NCI-H2227 (cell line): ENCODE measurements around the gene ZSWIM5.

ENCODE experiments used
- DNase-seq: peaks from one replicate; lab custom pipeline; 2025; ENCODE audit not compliant: unreplicated experiment; lab: John Stamatoyannopoulos, UW

ZSWIM5 gene

DNA sequence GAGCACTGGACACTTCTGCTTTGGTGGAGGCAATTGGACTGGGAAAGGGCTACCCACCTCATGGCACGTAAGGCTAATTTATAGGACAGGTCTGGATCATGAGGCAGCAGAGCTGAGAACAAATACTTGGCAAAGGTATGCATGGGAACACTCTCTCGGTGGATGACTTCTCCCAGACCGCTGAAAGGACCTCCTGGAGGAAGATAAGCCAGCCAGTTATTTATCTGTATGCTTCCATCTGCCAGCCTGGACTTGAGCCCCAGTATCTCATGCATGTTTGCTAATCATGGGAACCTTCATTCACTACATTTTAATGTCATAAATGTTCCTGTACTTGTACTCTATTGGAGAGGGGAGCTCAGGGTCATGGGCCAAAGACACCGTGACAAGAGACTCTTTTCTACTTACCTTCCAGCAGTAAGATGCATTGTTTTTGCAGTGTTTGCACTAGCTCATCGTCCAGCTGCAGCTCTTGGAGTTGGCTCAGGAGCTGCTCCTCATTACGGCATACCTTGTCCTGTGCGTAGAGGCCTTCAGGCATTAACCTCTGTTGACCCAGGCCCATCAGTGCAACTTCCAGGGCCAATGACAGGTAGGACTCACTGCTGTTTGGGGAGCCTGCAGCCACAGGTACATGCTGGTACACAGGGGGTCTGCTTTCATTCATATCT, 170.6 kb downstream of the ZSWIM5 start:
- no peak for DNase-seq

DNA sequence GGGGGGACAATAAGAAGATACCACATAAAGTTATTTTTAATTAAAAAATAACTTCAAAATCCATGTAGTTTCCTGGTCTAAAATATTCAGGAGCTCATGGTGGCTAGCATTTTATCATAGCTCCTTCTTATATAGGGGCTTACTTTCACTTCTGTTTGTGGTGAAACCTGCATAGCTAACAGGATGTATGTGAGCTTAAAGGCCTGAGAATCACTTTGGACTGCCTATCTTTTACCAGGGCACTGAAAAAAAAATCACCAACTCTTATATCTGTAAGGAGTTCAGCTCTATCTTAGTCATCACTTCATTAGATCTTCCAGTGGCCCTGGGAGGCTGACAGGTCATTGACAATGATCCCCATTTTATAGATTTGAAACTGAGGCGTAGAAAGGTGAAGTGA, 173.0 kb downstream of the ZSWIM5 start:
- DNase-seq, result no peak

DNA sequence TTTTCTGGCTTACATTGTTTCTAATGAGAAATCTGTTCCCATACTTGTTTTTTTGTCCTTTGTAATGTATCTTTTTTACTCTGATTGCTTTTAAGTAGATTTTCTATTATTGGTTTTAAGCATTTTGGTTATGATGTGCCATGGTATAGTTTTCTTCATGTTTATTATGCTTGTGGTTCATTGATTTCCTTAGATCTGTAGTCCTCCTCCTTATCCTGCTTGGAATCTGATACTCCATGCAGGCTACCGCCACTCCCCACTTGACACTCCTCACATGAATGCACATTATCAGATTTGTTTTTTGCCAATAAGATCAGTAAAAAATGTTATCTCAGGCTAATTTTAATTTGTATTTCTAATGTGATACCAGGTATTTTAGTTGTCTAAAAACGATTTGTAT, 173.6 kb downstream of the ZSWIM5 start:
- no peak for DNase-seq

DNA sequence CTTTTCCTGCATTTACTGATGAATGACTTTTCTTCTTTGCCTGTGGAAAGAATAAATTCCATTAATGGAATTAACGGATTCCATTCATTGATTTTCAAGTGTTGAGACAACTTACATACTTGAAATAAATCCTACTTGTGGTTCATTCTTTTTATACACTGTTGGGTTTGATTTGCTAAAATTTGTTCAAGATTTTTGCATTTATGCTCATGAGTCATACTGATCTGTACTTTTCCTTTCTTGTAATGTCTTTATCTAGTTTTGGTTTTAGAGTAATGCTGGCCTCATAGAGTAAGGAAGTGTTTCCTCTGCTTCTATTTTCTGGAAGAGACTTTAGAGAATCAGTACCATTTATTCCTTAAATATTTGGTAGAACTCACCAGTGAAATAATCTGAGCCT, 180.0 kb downstream of the ZSWIM5 start:
- DNase-seq, result no peak

DNA sequence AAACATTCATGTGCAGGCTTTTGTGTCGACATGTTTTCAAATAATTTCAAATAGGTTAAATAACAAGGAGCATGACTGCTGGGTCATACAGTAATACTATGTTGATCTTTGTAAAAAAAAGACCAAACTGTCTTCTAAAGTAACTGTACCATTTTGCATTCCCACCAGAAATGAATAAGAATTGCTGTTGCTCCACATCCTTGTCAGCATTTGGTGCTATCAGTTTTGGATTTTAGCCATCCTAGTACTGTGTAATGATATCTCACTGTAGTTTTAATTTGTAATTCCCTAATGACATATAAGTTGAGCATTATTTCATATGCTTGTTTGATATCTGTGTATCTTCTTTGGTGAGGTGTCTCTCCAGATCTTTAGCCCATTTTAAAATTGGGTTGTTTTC, 182.7 kb downstream of the ZSWIM5 start:
- DNase-seq, result no peak

DNA sequence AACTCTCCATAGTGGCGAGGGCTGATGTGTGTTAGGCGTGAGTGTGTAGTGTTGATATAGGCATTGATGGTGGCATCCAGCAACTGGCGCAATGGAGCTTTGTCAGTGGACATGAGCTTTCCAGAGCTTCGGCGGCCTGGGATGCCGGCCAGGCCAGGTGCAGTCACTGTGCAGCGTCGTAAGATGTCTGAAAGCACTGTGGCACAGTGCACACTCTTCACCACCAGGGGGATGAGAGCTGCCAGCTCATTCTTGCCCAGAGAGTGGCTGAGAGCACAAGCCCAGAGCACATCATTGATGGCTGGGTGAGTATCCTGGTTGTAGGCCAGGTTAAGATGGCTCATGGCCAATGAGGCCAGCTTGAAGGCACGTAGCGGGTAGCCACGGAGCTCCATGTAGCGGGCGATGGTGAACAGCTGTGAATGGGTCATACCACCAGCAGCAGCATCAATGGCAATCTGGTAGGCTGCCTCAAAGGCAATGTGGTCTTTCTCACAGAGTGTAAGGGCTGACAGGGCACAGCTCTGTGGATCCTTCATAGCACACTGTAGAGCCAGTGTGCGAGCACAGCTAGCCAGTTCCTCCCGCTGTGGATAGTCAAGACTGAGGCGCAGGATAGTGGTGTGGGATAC, 187.7 kb downstream of the ZSWIM5 start:
- DNase-seq, result peak; percentile 83

DNA sequence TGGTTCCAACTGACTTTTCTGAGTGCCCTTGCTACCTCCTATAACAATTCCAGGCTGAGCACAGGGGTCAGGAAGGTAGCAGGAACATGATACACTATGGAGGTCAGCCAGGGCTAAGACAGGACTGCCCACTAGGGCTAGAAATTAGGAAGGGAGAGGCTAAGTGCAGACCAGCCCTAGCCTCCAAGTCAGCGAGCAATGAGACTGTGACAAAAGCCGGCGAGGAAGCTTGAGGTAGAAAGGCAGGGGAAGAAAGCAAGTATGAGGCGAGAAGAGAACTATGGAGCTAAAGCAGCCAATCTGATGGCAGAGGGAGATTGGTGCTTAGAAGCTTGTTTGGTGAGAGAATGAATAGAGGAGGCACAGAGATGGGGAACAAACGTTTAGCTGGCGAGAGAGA, 189.6 kb downstream of the ZSWIM5 start:
- no peak for DNase-seq

DNA sequence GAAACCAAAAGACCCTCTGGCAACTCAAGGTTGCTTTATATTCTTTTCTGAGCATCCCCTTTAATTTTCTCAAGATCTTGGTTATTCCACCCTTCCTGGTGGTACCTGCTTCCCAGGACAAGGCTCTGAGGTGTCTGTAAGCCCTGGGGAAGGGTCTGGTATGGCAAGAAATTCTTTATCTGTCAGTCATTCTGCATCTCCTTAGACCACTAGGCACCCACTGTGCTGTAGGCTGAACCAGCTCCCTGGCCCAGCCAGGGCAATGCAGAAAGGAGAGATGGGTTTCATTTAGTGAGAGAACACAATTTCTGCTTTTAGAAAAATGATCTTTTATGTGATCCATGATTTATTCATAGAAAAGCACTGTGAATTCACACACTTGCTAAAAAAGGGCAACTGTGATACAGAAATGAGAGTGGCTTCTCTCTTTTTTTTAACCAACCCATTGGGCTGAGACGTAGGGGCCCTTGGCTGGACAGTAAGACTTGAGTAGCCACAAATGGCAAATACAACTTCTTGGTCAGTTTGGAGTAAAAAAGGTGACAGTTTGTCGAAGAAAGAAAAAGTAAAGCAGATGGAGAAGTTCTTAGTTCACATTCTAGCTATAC, 190.2 kb downstream of the ZSWIM5 start:
- no peak for DNase-seq

DNA sequence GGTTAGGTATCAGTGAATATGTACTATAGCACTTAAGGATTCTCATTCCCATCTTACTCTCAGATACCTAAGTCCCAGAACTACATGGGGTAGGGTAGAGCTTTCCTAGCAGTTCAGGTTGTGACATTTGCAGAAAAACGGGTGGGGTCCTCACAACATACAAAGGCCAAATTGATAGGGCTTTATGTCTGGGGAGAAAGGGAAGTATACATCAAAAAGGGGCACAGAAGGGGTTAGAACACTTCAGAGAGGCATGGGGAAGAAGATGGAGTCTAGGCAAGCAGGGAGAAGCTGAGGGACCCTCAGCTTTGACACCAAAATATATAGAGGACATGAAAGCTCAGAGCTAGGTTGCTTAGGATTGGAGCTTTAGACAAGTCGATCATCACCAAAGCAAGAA, 190.7 kb downstream of the ZSWIM5 start:
- no peak for DNase-seq

DNA sequence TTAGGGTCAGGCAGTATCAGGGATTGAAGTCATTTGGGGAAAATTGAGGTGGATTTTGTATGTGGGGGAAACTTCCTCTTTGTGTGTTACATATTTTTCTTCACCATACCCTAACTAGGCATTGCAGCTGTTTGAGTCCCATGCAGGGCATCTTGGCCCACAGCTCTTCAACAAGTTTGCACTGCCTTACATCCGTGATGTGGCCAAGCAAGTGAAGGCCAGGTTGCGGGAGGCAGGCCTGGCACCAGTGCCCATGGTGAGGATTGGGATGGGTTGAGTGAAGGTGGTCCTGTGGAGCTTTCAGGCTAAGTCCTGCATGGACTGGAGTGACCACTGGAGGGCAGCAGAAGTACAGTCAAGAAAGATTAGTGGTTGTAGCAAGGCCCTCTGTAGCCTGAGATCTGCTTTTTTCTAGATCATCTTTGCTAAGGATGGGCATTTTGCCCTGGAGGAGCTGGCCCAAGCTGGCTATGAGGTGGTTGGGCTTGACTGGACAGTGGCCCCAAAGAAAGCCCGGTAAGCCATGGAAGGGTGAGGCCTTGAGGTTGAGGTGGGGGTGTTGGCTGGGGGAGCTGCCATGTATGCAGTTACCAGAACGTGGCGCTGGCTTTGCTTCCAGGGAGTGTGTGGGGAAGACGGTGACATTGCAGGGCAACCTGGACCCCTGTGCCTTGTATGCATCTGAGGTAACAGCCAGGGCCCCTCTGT, 191.9 kb downstream of the ZSWIM5 start:
- DNase-seq, result peak; percentile 89

DNA sequence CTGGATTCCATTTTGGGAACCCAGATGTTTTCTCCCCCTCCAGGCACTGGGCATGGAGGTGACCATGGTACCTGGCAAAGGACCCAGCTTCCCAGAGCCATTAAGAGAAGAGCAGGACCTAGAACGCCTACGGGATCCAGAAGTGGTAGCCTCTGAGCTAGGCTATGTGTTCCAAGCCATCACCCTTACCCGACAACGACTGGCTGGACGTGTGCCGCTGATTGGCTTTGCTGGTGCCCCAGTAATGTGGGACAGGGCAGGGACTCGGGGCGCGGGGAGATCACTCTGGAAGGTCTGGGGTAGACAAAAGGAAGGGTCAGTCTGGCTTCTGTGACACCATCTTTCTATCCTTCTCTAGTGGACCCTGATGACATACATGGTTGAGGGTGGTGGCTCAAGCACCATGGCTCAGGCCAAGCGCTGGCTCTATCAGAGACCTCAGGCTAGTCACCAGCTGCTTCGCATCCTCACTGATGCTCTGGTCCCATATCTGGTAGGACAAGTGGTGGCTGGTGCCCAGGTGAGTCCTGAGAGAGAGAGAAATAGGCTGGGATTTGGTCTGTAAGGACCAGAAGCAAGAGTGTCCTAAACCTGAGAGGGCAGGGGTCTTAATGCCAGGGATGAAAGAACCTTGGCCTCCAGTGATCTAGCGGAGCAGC, 192.7 kb downstream of the ZSWIM5 start:
- DNase-seq, result no peak

DNA sequence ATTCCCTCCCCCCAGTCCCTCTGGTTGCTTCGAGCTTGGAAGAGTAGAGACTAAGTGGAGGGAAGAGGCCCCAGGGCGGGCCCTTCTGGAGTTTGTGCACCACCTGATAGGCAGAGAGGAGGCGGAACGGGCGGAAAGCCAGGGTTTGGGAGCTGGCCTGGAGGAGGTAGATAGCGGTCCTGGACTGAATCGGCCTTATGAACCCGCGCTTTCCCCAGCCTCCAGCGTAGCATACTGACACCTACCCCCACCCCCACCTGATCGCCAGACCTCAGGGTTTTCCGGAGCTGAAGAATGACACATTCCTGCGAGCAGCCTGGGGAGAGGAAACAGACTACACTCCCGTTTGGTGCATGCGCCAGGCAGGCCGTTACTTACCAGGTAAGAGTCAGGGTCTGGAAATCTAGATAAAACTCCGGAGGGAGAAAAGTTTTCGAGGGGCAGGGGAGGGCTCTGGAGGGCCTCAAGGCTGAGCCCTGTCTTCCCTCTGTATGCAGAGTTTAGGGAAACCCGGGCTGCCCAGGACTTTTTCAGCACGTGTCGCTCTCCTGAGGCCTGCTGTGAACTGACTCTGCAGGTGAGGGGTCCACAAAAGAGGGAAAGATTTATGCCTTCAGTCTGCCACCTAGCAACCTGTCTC, 193.6 kb downstream of the ZSWIM5 start:
- DNase-seq, result peak; percentile 45

DNA sequence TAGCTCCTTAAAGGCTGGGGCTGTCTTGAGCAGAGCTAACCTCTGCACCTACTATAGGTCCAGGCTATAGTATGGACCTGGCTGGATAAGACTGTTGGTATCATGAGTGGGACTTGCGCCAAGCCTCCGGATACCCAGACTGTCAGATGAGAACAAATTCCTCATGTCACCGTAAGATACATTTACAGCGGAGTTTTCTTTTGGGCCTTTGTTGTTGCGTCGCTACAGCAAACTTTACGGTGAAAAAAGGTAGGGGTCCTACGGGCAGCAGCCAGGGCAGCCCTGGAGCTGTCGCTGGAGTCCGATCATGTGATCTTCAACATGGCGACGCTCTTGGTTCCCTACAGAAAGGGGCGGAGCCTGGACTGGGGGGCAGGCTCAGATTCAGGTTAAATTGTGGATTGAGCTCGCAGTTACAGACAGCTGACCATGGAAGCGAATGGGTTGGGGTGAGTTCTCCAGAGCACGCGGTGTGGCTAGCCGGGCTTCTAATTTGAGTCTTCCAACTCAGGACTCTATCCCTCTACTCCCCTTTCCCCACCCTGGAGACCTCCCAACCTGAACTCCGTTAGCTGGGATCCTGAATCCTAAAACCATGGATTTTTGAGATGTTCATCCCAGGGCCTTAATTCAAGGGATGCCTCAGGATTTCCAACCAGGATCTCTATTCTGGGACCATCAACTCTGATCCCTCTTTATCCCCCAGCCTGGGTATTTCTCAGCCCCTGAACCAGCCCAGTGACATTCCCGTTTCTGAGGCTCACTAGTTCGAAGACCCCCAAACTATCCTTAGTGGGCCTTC, 194.4 kb downstream of the ZSWIM5 start, which contains the start of gene UROD:
Gene UROD, plus strand, starts transcription at position 418 of the 802 bp plus-strand sequence. Its CDS starts 12 bp downstream, at position 430.
- peak; percentile 96 for DNase-seq

DNA sequence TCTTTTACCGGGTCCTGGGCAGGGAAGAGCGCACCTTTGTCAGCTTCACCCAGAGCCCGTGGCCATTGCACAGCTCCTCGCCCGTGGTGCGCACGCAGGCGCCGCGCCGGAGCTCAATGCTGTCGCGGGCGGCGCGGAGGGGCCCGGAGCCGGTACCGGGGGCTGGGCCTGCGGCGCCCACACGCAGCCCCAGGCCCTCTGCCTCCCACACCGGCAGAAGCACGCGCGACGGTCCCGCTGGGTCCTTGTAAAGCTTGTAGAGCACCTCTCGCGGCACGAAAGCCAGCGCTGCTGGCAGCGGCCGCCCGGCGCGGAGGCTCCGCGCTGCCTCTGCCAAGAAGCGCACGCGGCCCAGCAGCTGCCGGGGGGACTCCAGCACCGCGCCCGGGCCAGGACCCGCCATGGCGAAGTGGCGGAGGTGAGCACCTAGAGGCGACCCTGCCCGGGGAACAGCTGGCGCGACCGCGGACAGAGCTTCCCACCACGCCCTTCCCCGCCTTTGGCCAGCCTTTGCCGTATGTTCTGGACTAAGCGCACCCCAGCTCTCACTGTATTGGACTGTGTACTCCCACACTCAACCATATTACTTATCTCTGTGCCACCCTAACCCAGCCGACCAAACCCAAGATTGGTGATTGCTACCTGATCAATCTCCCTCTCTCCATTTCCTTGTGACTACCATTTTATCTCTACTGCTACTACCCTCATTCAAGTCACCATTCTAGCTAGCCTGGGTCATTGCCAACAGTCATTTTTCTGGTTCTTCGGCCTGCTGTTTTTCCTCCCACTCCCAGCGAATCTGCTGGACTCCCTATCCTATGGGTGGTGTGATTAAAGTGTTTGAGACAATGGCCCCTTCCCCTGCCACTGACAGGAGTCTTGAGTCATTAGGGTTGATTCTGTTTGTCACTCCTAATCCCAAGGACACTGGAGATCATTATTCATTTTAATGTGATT, 195.3 kb downstream of the ZSWIM5 start, which contains the start of gene HECTD3:
Gene HECTD3, minus strand, starts transcription at position 470 of the 957 bp plus-strand sequence. Its CDS starts 67 bp downstream, at position 403.
- DNase-seq, result peak; percentile 68

DNA sequence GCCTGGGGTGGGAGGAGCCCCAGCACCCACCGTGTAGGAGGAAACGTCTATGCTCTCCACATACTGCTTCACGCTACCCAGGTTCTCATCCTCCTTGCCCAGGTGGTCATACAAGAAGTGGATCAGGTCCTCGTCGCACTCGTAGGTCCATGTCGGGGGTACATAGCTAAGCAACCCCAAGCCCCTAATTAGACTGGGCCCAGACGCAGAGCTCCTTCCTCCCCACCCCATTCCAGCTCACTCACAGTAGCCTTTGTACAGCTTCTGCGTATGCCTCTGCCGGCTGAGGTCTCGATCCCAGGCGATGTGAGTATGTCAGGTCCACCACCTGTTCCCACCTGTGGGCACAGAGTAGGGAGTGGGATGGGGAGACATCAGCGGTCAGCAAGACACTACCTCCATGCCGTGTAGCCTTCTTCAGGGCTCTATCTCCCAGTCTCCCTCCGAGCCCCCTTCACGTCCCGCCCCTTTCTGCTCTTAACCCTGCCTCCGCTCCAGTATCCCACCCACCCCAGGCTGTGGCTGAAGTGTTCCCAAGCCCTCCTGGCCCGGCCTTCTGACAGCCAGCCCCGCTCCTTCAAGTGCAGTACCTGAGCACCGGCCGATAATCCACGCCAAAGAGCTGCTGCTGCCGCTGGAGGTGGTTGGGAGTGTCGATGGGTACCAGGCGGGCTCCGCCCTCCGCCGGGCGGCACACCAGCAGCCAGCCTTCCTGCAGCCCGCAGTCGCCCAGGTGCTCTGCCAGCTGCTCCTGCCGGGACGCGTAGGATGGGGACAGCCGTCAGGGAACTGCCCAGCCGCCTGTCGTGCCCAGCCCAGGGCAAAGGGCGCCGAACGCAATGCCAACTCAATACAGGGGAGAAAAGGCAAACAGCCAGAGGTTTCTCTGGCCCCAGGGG, 196.2 kb downstream of the ZSWIM5 start:
- DNase-seq, result peak; percentile 36

DNA sequence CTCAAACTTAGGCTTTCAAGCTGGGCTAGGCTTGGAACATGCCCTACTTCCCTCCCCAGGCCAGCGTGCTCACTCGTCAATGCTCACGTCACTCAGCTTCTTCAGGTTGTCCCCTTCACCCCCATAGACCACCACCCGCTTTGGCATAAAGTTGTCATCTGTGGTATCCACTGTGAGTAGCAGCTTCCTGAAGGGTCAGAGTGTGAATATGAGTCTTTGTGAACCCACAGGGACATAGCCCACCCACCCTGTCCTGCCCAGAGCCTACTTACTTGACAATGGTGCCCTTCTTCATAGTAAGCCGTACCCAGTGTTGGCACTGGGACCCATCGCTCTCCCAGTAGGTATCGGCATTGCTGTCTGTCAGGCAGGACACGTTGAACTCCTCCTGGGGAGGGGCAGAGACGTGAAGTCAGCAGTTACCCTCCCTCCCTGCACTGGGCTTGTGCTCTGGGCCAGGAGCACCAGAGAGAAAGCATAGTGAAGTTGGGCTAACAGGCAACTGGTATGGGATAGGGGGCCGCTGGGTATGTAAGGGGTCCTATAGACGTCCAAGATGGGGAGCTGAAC, 197.0 kb downstream of the ZSWIM5 start:
- DNase-seq, result no peak

DNA sequence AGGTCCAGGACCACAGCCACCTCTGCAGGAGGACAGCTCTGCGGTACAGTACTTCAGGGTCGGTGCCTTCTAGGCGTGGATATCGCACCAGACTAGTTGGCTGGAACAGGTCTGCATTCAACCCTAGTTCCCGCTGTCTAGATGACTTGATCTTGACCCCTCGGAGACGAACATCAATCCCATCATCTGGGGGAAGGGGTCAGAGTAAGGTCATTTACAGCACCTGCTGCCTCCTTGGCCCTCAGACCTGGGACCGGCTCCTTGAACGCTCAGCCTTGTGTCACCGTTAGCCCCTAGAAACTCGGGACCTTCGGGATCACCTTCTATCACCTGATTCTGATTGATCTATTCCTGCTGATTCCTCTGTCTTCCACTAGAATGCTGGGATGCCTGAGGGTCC, 197.9 kb downstream of the ZSWIM5 start:
- DNase-seq, result no peak
